HEK293T (cell line): Measurements from ENCODE around the gene LIME1.

Experiments
- BHLHE40 ChIP-seq: fragments of 450-650 bp; IDR thresholded peaks from 2 replicates; pipeline ENCODE4 v1.6.1; 2016; ENCODE audit warnings: mild to moderate bottlenecking, moderate library complexity, borderline replicate concordance
- FOXA1 ChIP-seq: fragments of 450-650 bp; IDR thresholded peaks from 2 replicates; pipeline ENCODE4 v1.6.1; 2016; ENCODE audit warnings: mild to moderate bottlenecking
- FOXM1 ChIP-seq: fragments of 450-650 bp; IDR thresholded peaks from 2 replicates; pipeline ENCODE4 v1.6.1; 2017; ENCODE audit warnings: mild to moderate bottlenecking, borderline replicate concordance
- HDGF ChIP-seq: fragments of 450-650 bp; IDR thresholded peaks from 2 replicates; pipeline ENCODE4 v1.6.1; 2017; ENCODE audit warnings: antibody characterized with exemption, borderline replicate concordance
- LEF1 ChIP-seq: fragments of 450-650 bp; IDR thresholded peaks from 2 replicates; pipeline ENCODE4 v1.6.1; 2017; ENCODE audit warnings: mild to moderate bottlenecking, borderline replicate concordance
- NFRKB ChIP-seq: fragments of 450-650 bp; IDR thresholded peaks from 2 replicates; pipeline ENCODE4 v1.6.1; 2016; ENCODE audit warnings: mild to moderate bottlenecking, moderate library complexity
- SP1 ChIP-seq: fragments of 450-650 bp; IDR thresholded peaks from 2 replicates; pipeline ENCODE4 v1.6.1; 2017
- SUZ12 ChIP-seq: fragments of 450-650 bp; IDR thresholded peaks from 2 replicates; pipeline ENCODE4 v1.6.1; 2016; ENCODE audit warnings: mild to moderate bottlenecking
- TARDBP ChIP-seq: fragments of 450-650 bp; IDR thresholded peaks from 2 replicates; pipeline ENCODE4 v1.6.1; 2016
- ZNF384 ChIP-seq: fragments of 450-650 bp; IDR thresholded peaks from 2 replicates; pipeline ENCODE4 v1.6.1; 2016
- TF ChIP-seq, protein P1 (sequence below): fragments of 450-650 bp; IDR thresholded peaks from 2 replicates; pipeline ENCODE4 v1.6.1; 2016

DNA sequence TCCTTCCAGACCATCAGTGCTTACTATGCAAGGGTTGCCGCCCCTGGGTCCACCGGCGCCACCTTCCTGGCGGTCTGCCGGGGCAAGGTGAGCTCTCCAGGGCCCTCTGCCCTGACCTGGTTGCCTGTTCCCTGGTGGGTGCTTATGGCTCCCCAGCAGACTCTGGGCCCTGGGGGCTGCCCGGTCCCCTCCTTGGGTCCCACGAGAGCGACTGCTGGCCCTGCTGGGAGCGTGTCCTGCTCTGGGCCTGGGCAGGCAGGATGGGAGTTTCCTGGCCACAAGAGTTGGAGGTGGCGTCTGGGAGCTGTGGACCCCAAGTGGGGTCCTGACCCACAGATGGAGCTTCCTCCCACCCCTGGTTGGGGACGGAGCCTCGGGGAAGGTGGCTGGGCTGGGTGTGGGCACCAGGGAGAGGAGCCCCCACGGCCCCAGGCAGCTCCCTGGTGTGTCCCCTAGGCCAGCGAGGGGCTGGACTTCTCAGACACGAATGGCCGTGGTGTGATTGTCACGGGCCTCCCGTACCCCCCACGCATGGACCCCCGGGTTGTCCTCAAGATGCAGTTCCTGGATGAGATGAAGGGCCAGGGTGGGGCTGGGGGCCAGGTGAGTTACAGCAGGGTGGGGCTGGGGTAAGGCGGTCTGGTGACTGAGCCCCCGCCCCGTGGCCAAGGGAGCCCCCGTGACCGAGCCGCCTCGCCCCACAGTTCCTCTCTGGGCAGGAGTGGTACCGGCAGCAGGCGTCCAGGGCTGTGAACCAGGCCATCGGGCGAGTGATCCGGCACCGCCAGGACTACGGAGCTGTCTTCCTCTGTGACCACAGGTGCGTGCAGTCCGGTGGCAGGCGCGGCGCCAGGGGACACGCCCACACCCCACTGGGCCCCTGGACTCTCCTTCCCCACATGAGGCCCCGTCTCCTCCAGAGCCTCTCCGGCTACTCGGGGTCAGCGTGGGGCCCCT lies 47.1 kb upstream of the LIME1 start:
- TF ChIP-seq TARDBP (no peak), FOXA1 (no peak), BHLHE40 (no peak), SP1 (no peak), NFRKB (no peak), HDGF (no peak), LEF1 (no peak), SUZ12 (no peak), FOXM1 (no peak), ZNF384 (no peak)
- TF ChIP-seq, protein P1, sequence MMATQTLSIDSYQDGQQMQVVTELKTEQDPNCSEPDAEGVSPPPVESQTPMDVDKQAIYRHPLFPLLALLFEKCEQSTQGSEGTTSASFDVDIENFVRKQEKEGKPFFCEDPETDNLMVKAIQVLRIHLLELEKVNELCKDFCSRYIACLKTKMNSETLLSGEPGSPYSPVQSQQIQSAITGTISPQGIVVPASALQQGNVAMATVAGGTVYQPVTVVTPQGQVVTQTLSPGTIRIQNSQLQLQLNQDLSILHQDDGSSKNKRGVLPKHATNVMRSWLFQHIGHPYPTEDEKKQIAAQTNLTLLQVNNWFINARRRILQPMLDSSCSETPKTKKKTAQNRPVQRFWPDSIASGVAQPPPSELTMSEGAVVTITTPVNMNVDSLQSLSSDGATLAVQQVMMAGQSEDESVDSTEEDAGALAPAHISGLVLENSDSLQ = no peak
